NCI-H1092 treated with DMSO at 0.1 percent for 48 hours (cell line): ENCODE results near the gene HIVEP3.

Experiments
- DNase-seq: peaks from one replicate; lab custom pipeline; 2025; lab: John Stamatoyannopoulos, UW

The HIVEP3 gene

DNA sequence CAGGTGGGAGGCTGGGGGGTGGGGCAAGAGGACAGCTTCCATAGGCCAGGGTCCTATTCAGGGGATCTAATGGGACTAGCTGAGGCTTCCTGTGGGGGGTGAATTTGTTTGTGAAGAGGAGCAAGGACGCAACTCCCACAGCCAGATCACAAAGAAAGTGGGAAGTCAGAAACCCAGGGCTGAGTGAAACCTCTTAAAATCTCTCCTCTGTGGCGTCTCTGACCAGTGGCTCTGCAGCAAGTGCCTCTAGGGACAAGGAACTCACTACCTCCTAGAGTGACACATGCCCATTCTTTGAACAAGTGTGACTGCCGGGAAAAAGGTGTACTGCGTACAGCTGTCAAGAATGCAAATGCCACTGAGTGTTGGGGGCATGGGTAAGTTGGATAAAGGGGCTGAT, 187.9 kb downstream of the HIVEP3 start:
- DNase-seq = no peak

DNA sequence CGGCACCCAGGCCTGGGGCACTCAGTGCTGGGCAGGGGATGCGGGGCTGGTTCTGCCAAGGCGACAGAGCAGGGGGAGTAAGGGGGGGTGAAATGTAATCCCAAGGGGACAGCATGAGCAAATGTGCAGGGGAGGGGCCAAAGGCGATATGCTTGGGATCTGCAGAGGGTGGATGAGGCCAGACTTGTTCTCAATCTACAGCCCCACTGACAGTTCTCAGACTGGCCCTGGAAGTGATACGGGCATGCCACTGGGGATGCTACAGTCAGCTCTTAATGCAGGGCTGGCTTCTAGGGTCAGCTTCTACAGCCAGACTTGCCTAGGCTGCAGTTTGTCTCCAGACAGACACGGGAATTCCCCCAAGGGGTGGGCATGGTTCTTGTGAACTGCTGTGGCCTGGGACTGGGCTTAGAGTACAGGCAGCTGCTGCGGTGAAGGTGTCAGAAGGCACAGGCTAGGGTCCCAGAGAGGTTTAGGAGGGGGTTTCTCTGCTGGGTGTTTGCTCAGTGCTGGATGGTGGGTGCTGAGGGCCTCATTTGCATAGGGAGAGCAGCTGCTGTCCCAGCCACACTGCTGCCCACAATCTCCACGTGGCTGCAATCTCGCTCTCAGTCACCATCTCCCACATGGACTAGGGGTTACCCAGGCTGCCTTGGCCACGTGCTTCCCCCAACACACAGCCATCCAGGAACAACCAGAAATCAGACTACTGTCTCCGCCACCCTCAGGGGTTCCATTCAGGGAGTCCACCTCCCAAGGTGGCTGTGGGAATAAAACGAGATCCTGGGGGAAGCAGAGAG, 190.1 kb downstream of the HIVEP3 start:
- peak; percentile 8 for DNase-seq

DNA sequence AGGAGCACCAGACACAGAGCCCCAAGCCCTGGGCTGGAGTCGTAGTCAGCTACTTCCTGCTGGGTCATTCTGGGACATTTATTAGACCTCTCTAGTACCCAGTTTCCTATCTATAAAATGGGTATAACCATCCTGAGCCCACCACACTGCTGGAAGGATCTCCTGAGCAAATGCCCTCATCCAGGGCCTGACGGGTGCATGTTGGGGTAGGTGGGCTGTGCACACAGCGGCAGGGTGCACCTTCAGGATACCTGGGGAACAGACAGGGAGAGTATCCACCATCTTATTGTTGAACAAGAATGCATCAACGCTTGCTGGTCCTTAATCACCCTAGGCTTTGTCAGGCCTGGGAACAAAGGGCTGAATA, 191.0 kb downstream of the HIVEP3 start:
- DNase-seq = no peak

DNA sequence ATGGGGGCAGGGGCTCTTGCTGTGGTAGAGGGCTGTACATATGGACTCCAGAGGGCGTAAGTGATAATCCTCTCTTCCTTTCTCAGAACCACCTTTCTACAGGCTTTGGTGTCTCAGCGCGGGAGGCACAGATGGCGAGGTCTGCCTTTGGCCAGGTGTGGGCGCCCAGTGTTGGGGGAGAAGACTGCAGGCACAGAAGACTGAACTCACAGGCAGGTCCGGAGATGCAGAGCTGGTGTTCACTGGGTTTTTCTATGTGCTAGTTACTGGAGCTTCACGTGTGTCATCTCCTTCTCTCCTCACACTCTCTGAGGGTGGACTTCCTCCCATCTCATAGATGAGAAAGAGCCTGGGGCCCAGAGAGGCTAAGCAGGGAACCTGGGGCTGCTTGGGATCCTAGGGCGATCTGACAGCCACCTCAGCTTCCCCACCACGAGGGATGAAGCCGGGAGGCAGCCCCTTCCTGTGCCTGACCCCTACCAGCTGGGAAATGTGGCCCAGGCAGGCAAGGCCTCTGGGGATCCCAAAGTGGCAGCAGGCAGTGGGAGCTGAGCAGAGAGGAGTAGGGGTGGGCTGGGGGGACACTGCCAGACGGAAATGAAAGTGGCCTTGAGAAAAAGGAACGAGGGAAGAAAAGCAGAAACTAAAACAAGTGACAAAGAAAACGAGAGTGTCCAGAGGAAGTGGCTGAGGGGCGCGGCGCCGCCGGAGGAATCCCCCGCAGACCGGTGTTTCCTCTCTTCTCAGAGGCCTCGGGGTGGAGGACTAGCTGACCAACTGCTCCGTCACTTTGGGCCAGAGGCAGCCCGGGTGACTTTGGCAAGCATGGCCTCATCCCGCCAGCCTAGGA, 191.6 kb downstream of the HIVEP3 start:
- DNase-seq = peak; percentile 8

DNA sequence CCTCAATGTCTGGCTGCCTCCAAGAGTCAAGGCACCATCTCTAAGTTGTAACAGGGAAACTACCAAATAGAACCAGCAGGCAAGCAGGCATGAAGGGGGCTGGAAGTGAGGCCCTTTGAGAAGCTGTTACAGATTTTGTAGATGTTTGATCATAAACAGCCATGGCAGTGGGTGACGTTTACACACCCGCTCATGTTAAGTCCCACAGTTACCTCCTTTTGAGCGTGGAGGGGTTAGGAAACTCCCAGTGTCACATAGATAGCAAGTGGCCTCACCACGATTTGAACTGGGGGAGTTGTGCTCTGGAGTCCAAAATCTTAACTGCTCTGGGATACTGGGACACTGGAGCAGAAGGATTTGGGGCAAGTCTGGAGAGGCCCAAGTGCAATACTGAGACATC, 192.4 kb downstream of the HIVEP3 start:
- DNase-seq = no peak

DNA sequence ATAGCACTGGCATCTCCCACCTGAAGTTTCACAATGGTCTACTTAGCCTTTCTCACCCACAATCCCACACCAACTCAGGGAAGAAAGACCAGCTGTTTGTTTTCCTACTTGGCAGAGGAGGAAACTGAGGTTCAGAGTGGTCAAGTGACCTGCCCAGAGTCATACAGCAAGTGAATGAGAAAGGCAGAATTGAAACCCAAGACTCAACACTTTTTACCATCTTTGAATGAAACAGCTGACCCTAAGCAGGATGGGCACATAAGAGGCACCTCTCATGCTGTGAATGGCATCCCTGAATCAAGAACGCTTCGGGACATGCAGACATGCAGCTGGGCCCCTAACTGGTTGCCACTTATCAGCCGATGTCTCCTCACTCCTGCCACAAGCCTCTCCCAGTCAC, 193.8 kb downstream of the HIVEP3 start:
- DNase-seq = no peak

DNA sequence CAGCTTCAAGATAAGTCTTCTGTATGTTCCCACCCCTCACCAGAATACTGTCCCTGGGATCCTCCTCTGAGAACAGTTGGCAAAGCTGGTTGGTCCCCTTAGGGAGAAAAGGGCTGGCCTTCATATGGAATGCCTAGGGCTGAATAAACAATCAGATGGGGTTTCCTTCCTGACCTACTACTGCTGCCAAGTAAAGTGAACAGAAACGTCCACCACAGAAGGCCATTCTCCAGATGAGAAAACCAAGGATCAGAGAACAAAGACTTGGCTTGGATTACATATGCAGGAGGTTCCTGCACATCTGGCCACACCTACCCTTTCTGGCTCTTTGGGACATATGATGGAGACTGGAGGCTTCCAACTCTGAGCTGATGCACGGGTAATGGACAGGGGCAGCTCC, 194.5 kb downstream of the HIVEP3 start:
- no peak for DNase-seq

DNA sequence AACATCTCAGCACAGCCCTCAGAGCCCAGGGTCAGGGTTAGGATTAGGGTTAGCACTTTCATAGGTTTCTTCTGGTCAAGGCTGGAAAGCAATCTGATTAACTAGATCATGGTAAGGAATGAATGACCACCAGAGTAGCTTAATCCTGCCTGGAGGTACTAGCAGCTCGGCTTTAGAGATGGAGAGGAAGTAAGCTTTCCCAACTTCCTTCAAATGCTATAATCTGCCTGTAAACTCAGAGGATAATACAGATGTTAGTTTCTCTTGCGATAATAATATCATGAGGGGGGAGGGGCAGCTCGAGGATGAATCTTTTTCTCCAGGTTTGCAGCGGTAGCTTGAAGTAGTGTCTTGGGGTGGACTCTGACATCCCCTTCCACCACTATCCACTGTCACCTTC, 194.9 kb downstream of the HIVEP3 start:
- no peak for DNase-seq

DNA sequence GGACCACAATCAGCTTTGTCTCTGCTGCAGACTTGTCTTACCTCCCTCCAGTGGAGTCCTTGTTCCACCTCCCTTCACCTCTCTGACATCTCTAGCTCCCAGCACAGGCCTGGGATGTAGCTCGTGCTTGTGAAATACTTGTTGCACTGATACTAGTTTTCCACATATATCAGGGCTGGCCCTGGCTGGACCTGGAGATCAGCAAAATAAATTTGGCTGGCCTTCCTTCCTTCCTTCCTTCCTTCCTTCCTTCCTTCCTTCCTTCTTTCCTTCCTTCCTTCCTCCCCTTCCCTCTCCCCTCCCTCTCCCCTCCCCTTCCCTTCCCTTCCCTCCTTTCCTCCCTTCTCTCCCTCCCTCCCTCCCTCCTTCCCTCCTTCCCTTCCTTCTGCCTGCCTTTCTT, 196.5 kb downstream of the HIVEP3 start:
- no peak for DNase-seq

DNA sequence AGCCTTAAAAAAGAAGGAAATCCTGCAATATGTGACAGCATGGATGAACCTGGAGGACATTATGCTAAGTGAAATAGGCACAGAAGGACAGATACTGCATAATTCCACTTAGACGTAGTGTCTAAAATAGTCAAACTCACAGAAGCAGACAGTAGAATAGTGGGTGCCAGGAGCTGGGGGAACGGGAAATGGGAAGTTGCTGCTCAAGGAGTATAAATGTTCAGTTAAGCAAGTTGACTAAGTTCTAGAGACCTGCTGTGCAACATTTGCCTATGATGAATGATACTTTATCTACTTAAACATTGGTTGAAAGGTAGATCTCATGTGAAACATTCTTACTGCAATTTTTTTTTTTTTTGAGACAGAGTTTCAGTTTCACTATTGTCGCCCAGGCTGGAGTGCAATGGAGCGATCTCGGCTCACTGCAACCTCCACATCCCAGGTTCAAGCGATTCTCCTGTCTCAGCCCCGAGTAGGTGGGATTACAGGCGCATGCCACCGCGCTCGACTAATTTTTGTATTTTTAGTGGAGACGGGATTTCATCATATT, 197.8 kb downstream of the HIVEP3 start:
- no peak for DNase-seq

DNA sequence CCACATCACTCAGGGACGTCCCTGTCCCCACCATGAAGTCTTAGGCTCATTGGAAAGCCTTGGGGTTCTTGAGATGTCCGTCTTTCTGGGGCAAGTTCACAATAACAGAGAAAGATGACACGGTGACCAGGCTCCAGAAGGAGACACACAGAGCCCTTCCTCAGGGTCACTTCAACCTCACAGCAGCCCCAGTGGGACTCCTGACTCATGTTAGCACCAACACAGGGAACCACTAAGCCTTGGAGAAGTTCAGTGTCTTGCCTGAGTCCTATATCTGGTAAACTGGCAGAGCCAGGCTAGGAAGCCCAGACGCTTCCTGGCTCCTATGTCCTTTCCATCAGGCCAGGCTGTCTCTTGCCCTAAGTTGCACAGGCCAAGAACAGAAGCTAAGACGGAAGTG, 199.1 kb downstream of the HIVEP3 start:
- DNase-seq = no peak

DNA sequence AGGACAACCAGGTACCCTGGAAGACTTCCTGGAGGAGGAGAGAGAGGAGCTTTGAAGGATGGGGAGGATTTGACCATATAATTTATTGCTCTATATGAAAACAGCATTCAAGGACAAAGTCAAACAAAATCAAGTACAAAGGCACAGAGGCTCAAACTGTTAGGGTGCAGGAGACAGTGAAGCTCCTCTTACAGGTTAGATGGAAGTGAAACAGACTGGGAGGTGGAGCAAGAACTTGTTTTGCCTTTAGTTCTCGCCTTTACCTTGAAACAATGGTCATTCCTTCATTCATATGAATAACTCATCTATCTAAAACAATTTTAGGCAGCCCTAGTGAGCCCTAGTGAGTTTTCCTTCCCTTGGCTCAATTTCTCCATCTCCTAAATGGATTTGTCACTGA, 199.6 kb downstream of the HIVEP3 start:
- no peak for DNase-seq

DNA sequence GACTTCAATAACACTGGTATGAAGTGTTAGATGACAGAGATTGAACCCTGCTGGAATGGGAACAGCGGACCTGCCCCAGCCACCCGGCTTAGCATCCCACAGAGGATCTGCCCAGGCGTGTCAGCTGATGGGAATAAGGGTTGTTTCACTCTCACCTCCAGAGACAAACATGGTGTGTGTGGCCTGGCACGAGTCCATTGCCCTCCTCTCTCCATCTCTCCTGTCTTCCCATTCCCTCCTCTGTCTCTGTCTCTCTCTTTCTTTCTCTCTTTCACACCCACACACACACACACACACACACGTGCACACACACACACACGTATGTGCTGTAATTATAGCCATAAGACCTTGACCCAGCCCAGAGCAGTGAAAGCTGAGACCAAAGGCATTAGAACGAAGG, 200.2 kb downstream of the HIVEP3 start:
- DNase-seq = no peak

DNA sequence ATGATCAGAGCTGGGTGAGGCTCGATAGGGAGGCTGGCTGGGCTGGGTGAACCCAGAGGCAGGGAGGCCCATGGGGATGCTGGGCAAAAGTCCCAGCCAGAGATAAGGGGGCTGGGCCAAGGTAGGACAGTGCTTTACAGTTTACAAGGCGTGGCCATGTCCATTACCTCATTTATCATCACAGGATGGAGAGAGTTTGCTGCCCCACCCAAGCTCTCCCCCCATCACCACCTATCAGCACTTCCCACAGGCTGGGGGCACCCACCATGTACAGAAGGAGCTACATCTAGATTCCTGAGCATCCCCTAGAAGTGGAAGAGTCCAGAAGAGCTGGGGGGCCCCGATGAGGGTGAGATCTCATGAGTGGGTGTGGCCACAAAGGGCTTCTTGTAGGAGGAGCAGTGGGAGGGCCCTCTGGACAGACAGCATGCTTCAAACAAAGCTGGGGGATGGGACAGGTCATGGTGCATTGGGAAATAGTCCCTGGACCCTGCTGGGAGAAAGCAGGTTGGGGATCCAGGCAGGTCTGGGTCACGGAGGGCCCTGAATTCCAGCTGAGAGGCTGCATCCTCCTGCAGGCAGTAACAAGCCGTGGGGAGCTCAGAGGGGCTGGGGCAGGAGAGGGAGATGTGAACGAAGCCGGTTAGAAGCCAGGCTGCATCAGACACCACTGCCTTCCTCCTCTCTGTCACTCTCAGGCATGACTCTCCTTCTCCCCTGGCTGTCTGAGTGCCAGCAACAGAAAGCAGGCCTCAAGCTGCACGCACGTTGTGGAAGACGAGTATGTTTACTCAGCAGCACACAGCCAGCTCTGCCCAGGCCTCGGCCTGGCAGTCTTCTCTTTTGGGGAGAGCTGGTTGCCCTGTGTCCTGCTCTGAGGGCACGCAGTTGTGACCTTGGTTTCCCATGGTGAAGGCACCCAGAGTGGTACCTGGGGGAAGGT, 202.3 kb downstream of the HIVEP3 start:
- peak; percentile 35 for DNase-seq

DNA sequence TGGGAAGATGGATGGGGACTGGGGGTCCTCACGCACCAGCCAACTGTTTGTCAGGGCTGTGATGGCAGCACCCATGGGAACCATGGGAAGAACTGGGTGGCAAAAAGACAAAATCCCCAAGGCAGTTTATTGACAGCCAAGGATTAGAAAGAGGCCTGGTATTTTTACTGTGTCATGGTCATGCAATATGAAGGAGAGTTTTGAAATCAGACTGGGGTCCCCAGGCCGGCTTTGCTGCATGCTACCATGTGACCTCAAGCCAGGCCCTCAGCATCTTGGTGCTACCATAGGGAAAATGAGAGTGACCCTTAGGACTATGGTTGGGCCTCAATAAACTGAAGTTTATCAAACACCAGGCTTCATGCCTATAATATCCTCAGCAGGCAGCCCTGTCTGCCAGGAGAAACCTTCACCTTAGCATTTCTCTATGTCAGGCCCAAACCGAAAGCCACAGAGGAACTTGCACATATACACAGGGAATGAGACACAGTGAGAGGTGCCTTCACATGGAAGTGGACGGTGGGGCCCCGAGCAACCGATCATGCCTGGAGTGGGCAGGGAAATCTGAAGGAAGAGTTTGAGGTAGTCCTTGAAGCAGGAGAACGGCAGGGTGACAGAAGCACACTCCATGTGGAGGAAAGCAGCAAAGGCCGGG, 203.2 kb downstream of the HIVEP3 start:
- DNase-seq = no peak

DNA sequence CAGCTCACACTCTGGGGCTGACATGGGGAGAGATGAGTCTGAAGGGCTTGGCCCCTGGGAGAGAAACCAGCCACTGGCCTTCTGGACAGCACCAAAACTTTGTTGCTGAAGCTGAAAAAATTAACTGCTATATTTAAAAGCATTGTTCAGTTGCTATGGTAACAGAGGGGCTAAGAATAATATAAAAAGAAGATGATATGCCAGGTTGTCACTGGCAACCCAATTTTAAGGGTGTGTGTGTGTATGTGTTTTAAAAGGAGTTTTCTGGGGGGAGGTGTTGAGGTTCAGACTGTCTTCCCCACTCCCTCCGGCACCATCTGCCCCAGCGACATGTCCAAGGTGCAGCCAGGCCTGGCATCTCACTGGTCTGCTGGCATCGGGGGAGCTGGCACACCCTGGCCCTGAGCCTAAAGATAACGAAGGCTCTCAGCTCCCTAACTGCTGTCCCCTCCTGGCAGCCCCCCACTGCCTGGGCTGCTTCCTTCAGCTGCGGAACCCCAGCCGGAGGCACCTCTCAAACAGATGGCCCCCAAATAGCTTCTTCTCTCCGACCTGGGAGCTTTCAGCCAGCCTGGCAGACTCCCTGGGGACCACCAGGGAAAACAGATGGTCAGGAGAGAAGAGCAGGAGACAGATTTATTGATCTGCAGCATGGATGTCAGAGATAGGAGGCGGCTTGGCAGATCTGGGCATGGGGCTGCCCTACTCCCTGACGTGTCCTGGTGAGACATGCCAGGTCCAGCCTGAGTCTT, 203.9 kb downstream of the HIVEP3 start:
- DNase-seq = peak; percentile 76

DNA sequence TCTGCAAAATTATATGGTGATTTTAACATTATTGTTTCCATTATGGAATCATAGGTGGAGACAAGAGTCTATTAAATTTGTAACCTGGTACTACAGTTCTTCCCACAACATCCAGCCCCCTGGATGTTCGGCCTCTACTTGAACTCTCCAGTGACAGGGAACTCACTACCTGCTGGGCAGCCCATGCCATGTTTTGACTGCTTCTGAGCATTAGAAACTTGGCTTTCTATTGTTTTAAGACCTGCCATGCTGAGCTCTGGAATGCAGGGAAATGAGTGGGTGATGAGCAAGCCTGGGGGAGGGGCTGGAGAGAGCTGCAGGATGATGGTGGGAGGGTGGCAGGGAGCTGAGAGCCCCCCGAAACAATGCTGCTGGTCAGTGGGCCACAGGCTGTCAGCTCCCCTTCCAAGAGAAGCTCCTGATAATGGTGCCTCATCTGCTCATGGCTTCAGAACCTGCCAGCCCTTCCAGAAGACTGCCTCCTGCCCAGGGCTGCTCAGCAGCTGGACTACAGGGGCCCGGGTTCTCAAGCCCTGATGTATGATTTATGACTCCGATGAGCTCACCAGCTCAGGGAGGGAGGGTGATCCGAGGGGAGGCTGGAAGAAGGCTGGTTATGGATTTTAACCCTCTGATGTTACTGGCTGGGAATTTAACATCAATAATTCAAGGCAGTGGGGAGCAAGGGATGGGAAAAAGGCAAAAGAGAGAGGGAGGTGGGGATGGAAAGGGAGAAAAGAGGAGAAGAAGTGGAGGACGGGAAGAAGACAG, 205.0 kb downstream of the HIVEP3 start:
- no peak for DNase-seq

DNA sequence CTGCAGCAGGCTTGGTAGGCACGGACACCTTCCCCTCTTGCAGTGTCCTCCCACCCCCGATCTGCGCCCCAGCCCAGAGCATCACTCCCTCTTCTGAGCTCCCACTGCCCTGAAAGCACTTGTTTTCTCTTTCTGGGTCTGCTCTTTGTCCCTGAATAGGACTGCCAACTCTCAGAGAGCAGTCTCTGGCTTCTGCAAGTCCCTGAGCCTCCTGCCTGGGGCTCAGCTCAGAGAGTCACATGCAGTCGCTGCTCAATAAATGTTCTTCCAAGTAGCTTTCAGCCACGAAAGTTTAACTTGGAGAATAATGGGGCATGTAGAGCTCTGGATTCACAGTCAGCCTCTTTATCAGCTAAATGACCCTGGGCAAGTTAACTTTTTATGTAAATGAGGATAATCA, 205.6 kb downstream of the HIVEP3 start:
- no peak for DNase-seq

DNA sequence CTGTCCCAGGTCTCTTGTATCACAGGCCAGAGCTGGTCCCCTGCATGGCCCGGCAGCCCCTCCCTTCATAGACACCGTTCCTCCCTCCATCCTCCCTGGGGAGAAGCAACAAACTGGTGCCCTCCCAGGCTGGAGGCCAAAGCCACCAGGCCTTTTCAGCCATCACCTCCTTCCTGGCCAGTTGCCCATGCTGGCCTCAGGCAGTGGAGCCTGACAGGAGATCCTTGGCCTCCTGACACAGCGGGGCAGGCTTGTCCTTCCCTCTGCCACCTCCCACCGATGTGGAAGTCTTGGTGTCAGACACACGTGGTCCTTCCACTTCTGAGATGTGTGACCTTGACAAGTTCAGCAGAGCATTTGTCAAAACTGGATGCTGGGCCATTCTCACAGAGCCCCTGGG, 206.0 kb downstream of the HIVEP3 start:
- DNase-seq = peak; percentile 22

DNA sequence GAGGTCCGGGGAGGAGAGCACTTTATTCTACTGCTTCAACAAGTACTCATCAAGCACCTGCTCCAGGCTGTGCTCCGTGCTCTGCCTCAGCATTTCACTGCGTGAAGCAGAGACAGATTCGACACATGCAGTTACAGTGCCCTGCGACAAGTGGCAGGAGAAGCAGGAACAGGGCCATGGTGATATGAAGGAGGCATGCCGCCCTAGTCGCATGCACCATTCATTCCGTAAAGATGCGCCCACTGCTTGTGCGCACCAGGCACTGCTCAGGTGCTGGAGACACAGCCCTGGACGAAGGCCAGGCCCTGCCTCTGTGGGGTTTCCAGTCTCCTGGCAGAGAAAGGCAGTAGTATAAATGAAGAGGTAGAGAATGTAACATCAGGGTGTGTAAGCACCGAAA, 206.6 kb downstream of the HIVEP3 start:
- DNase-seq = no peak
